Choroid plexus epithelial cell (primary cell): ENCODE results near the gene AUTS2.

Experiments used
- DNase-seq: peaks from one replicate; pipeline ENCODE4 v3.0.0-alpha.2; 2010; ENCODE audit warnings: low read depth
- H3K4me3 ChIP-seq: 2 replicates; pipeline ENCODE4 v1.5.1; 2011; ENCODE audit warnings: low read depth, mild to moderate bottlenecking, control low read depth, low read length, moderate library complexity
- CTCF ChIP-seq: conservative IDR thresholded peaks from 2 replicates; pipeline ENCODE4 v1.5.1; 2011; ENCODE audit warnings: low read depth, mild to moderate bottlenecking, control low read depth, inconsistent platforms, low read length, moderate library complexity

AUTS2 gene

GRCh38 chr7:69643265-69643664 lies 45.0 kb downstream of the AUTS2 start:
- no peak for DNase-seq
- no peak overlapping the region for H3K4me3 ChIP-seq
- TF ChIP-seq CTCF, result no peak

GRCh38 chr7:69643708-69644445 lies 45.6 kb downstream of the AUTS2 start:
- no peak for TF ChIP-seq CTCF
- no peak overlapping the region for H3K4me3 ChIP-seq
- no peak for DNase-seq

GRCh38 chr7:69645683-69646082 lies 47.4 kb downstream of the AUTS2 start:
- no peak for DNase-seq
- TF ChIP-seq CTCF, result no peak
- H3K4me3 ChIP-seq, result no peak overlapping the region

- no peak for DNase-seq
- no peak overlapping the region for H3K4me3 ChIP-seq
- TF ChIP-seq CTCF, result no peak
These were observed 52.9 kb downstream of the AUTS2 start for GRCh38 chr7:69651101-69651590.

GRCh38 chr7:69652947-69653701 lies 54.8 kb downstream of the AUTS2 start:
- no peak for TF ChIP-seq CTCF
- DNase-seq, result no peak

GRCh38 chr7:69653806-69654205 lies 55.5 kb downstream of the AUTS2 start:
- DNase-seq, result no peak
- H3K4me3 ChIP-seq, result no peak overlapping the region
- no peak for TF ChIP-seq CTCF

More at GRCh38 chr7:69652947-69653701, 54.8 kb downstream of the AUTS2 start:
- H3K4me3 ChIP-seq, result no peak overlapping the region
